SK-N-SH treated with all-trans-retinoic acid at 6 μM for 48 hours (cell line): ENCODE data around the gene CPTP.

ENCODE experiments used
- ATAC-seq: fragments of 200-7000 bp; cut with Tn5 transposase; 3 replicates; pipeline ENCODE4 v1.9.1; 2020; ENCODE audit warnings: mild to moderate bottlenecking, moderate library complexity
- ARNTL ChIP-seq: fragments of 450-650 bp; formaldehyde crosslinking; IDR thresholded peaks from 2 replicates; pipeline ENCODE4 v1.5.0; 2020; ENCODE audit warnings: low read depth, mild to moderate bottlenecking, moderate library complexity, borderline replicate concordance
- CREB5 ChIP-seq: fragments of 250-450 bp; sonication (Bioruptor Pico); IDR thresholded peaks from 2 replicates; pipeline ENCODE4 v1.5.1; 2020; ENCODE audit warnings: low read depth, mild to moderate bottlenecking, moderate library complexity
- CSDC2 ChIP-seq: fragments of 250-450 bp; sonication (Bioruptor Pico); IDR thresholded peaks from 2 replicates; pipeline ENCODE4 v1.5.0; 2020; ENCODE audit warnings: mild to moderate bottlenecking, moderate library complexity
- CSRNP3 ChIP-seq: fragments of 250-450 bp; sonication (Bioruptor Pico); IDR thresholded peaks from 2 replicates; pipeline ENCODE4 v1.5.1; 2021; ENCODE audit warnings: mild to moderate bottlenecking, moderate library complexity
- ESRRG ChIP-seq: fragments of 250-450 bp; sonication (Bioruptor Pico); IDR thresholded peaks from 2 replicates; pipeline ENCODE4 v1.6.1; 2021; ENCODE audit warnings: mild to moderate bottlenecking
- GLIS3 ChIP-seq: fragments of 250-450 bp; sonication (Bioruptor Pico); IDR thresholded peaks from 2 replicates; pipeline ENCODE4 v1.5.0; 2020; ENCODE audit warnings: mild to moderate bottlenecking, moderate library complexity
- ISL1 ChIP-seq: fragments of 250-450 bp; sonication (Bioruptor Pico); IDR thresholded peaks from 2 replicates; pipeline ENCODE4 v2.1.2; 2022; ENCODE audit warnings: mild to moderate bottlenecking, moderate library complexity
- OSR1 ChIP-seq: fragments of 250-450 bp; sonication (Bioruptor Pico); IDR thresholded peaks from 2 replicates; pipeline ENCODE4 v1.8.0; 2022; ENCODE audit warnings: moderate library complexity, mild to moderate bottlenecking, inconsistent platforms
- PATZ1 ChIP-seq: fragments of 250-450 bp; sonication (Bioruptor Pico); IDR thresholded peaks from 2 replicates; pipeline ENCODE4 v1.8.0; 2020; ENCODE audit warnings: mild to moderate bottlenecking, moderate library complexity, borderline replicate concordance
- POU6F1 ChIP-seq: fragments of 250-450 bp; sonication (Bioruptor Pico); IDR thresholded peaks from 2 replicates; pipeline ENCODE4 v1.8.0; 2021; ENCODE audit warnings: low read depth, mild to moderate bottlenecking, moderate library complexity, borderline replicate concordance
- PPARA ChIP-seq: fragments of 250-450 bp; sonication (Bioruptor Pico); IDR thresholded peaks from 2 replicates; pipeline ENCODE4 v1.5.0; 2020; ENCODE audit warnings: mild to moderate bottlenecking, borderline replicate concordance
- RARB ChIP-seq: fragments of 250-450 bp; sonication (Bioruptor Pico); IDR thresholded peaks from 2 replicates; pipeline ENCODE4 v1.8.0; 2021; ENCODE audit warnings: mild to moderate bottlenecking, moderate library complexity
- SNAI2 ChIP-seq: fragments of 250-450 bp; sonication (Bioruptor Pico); IDR thresholded peaks from 2 replicates; pipeline ENCODE4 v1.5.0; 2020; ENCODE audit warnings: mild to moderate bottlenecking, moderate library complexity
- TCF4 ChIP-seq: fragments of 250-450 bp; sonication (Bioruptor Pico); IDR thresholded peaks from 2 replicates; pipeline ENCODE4 v1.8.0; 2021; ENCODE audit warnings: mild to moderate bottlenecking, moderate library complexity, borderline replicate concordance
- TSHZ2 ChIP-seq: fragments of 250-450 bp; sonication (Bioruptor Pico); IDR thresholded peaks from 2 replicates; pipeline ENCODE4 v1.5.0; 2020; ENCODE audit warnings: mild to moderate bottlenecking, moderate library complexity
- ZC3H10 ChIP-seq: fragments of 250-450 bp; sonication (Bioruptor Pico); IDR thresholded peaks from 2 replicates; pipeline ENCODE4 v1.5.1; 2021; ENCODE audit warnings: mild to moderate bottlenecking, moderate library complexity
- ZFP3 ChIP-seq: fragments of 250-450 bp; sonication (Bioruptor Pico); IDR thresholded peaks from 2 replicates; pipeline ENCODE4 v1.5.0; 2020; ENCODE audit warnings: mild to moderate bottlenecking, moderate library complexity
- ZFP30 ChIP-seq: fragments of 450-650 bp; formaldehyde crosslinking; IDR thresholded peaks from 2 replicates; pipeline ENCODE4 v1.5.0; 2022; ENCODE audit warnings: mild to moderate bottlenecking, moderate library complexity
- ZNF565 ChIP-seq: fragments of 450-650 bp; formaldehyde crosslinking; conservative IDR thresholded peaks from 2 replicates; pipeline ENCODE4 v1.5.0; 2020; ENCODE audit warnings: low read depth, mild to moderate bottlenecking, moderate library complexity
- ZNF8 ChIP-seq: fragments of 450-650 bp; formaldehyde crosslinking; IDR thresholded peaks from 2 replicates; pipeline ENCODE4 v1.5.0; 2020; ENCODE audit warnings: mild to moderate bottlenecking, moderate library complexity

CPTP gene

GRCh38 chr1:1292442-1292779 is 32.2 kb upstream of the CPTP start:
- no peak; the same call in 2 of the 3 replicates for ATAC-seq
- no peak for TF ChIP-seq ARNTL
- TF ChIP-seq PPARA (CRISPR knock-in tag) = no peak

- ATAC-seq = no peak
- TF ChIP-seq GLIS3 (CRISPR knock-in tag) (no peak), ARNTL (no peak), OSR1 (no peak), ESRRG (CRISPR knock-in tag) (no peak), ZC3H10 (CRISPR knock-in tag) (no peak), ZNF8 (CRISPR knock-in tag) (no peak), CSDC2 (no peak), PATZ1 (CRISPR knock-in tag) (no peak), ZFP3 (CRISPR knock-in tag) (no peak), ISL1 (no peak), ZNF565 (no peak), CSRNP3 (CRISPR knock-in tag) (no peak), ZFP30 (CRISPR knock-in tag) (no peak), SNAI2 (no peak), CREB5 (CRISPR knock-in tag) (no peak), POU6F1 (CRISPR knock-in tag) (no peak), TCF4 (CRISPR knock-in tag) (no peak)
Measured at GRCh38 chr1:1292851-1293250, 31.8 kb upstream of the CPTP start.

- no peak for TF ChIP-seq ZFP30 (CRISPR knock-in tag)
- TF ChIP-seq TSHZ2 = no peak
- TF ChIP-seq RARB (CRISPR knock-in tag) = no peak
- TF ChIP-seq ESRRG (CRISPR knock-in tag) = no peak
- TF ChIP-seq CSDC2 = no peak
- no peak for TF ChIP-seq OSR1
- TF ChIP-seq, all 23 proteins: peak for 0
- no peak for ATAC-seq
Measured at GRCh38 chr1:1293263-1294249, 31.0 kb upstream of the CPTP start.
